Activated naive CD4-positive, alpha-beta T cell treated with anti-CD3 and anti-CD28 coated beads, Interleukin-2, amount 10 ng/mL, durations not matched to agents 7 days and 5 days (primary cell): Measurements from ENCODE around the gene CERS6.
"Not testable (repeated sequence)": the region's sequence is repeated elsewhere in the genome, so short reads cannot be mapped to it uniquely, and the experiment has no call there.

Experiments used
- CTCF ChIA-PET: fragments of 350-600 bp; sonication (Branson Sonifier 250); formaldehyde crosslinking; loops from one replicate; lab custom pipeline; 2021; ENCODE audit warnings: antibody characterized with exemption; lab: Charles Lee
- DNase-seq: peaks from one replicate; pipeline ENCODE4 v3.0.0-alpha.2; 2020
- H3K27ac Mint-ChIP-seq: one replicate; pipeline ENCODE4 v1.8.0; 2021; ENCODE audit warnings: mild to moderate bottlenecking, moderate library complexity, mixed read lengths
- H3K27me3 Mint-ChIP-seq: one replicate; pipeline ENCODE4 v1.8.0; 2021; ENCODE audit warnings: mild to moderate bottlenecking, mixed read lengths
- H3K36me3 Mint-ChIP-seq: one replicate; pipeline ENCODE4 v1.8.0; 2021; ENCODE audit warnings: mixed read lengths
- H3K4me1 Mint-ChIP-seq: one replicate; pipeline ENCODE4 v1.8.0; 2021; ENCODE audit warnings: mixed read lengths
- H3K4me3 Mint-ChIP-seq: one replicate; pipeline ENCODE4 v1.8.0; 2021; ENCODE audit warnings: mild to moderate bottlenecking, moderate library complexity, mixed read lengths
- H3K9me3 Mint-ChIP-seq: one replicate; pipeline ENCODE4 v1.8.0; 2021; ENCODE audit warnings: mixed read lengths

The CERS6 gene

DNA sequence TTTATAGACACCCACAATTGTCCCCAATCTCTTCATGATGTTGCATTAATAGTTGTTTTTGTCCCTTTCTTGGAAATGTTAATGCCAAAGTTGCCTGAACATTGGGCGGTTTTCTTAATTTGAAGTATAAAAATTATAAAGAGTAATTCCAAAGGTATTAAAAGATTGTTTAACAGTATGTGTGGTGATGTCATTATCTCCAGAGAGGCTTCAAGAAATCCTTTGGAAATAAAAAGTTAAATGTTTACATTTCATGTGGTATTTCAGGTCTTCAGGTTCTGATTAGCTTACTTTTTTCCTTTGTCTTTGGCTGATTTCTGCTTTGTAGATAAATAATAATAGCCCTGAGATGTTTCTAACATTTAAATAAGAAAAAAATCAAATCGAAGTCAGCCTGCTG lies 317.1 kb downstream of the CERS6 start:
- H3K27me3 Mint-ChIP-seq: no peaks in the 10 kb centered on the region
- CTCF ChIA-PET: interaction anchor here (1.3 to 2.4 kb wide), 4 partner anchors 11 to 406 kb away, joined by 3 to 7 read pairs (median 4); partner anchors contain the start of gene NOSTRIN
- no peak overlapping the region for H3K4me3 Mint-ChIP-seq
- peaks cover 10% of the 10 kb centered on the region for H3K36me3 Mint-ChIP-seq
- H3K27ac Mint-ChIP-seq: no peak overlapping the region
- DNase-seq: no peak
- H3K9me3 Mint-ChIP-seq: peaks cover 2% of the 10 kb centered on the region
- H3K4me1 Mint-ChIP-seq: no peaks in the 10 kb centered on the region

DNA sequence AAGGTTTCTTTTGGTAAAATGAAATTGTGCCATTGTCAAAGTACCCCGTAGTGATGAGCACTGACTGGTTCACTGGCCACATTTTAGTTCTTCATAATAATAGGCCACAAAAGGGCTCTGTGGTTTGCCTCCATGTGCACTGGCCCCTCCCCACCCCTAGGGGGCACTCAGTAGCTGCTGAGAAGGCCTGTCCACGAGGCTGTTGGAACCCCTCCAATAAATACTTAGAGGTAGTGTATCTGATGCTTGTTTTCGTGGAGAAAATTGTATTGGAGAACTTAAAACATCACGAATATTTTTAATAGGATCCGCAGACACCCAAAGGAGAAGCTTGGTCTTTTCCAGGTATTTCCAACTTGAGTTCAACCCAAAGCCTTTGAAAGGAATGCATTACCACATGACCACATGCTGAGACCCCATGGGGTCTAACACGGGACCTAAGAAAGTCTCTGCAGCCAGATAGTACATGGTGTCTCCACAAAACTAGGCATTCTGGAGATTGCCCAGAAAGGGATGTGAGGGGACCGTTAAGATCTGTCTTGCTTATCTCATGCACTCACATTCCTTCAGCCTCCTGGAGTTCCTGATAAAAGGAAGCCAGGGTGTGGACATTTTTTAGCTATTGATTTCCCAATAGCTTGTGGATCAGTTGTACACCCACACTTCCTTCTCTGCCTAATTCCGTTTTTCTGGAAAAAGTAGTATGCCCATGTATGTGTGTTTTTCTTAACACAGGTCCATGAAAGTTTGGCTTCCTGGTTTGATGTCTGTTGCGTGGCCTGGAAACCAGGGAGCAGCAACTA lies 317.8 kb downstream of the CERS6 start:
- Mint-ChIP-seq H3K9me3 (peaks cover 2% of the 10 kb centered on the region), H3K4me1 (no peaks in the 10 kb centered on the region), H3K27me3 (no peaks in the 10 kb centered on the region), H3K27ac (no peak overlapping the region), H3K4me3 (no peak overlapping the region), H3K36me3 (peaks cover 10% of the 10 kb centered on the region)
- CTCF ChIA-PET: interaction anchor here (1.1 to 2.4 kb wide), 7 partner anchors 11 to 427 kb away, joined by 3 to 7 read pairs (median 3); partner anchors contain the start of gene NOSTRIN
- peak; percentile 56 for DNase-seq

DNA sequence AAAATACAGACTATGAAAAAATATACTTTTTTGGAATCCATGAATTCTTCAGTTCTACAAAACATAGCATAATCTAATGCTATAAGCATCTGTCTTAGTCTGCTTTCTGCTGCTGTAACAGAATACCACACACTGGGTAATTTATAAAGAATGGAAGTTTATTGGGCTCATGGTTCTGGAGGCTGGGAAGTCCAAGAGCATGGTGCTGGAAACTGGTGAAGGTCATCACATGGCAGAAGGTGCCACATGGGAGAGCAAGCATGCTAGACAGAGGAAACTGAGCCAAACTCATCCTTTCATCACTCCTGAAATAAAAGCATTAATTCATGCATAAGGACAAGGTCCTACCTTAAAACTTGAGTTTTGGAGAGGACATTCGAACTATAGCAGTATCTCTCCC lies 319.8 kb downstream of the CERS6 start:
- Mint-ChIP-seq H3K9me3 (peaks cover 2% of the 10 kb centered on the region), H3K4me3 (no peak overlapping the region), H3K4me1 (no peaks in the 10 kb centered on the region), H3K36me3 (peaks cover 3% of the 10 kb centered on the region), H3K27me3 (no peaks in the 10 kb centered on the region), H3K27ac (no peak overlapping the region)
- CTCF ChIA-PET: no interaction called here
- DNase-seq: no peak

DNA sequence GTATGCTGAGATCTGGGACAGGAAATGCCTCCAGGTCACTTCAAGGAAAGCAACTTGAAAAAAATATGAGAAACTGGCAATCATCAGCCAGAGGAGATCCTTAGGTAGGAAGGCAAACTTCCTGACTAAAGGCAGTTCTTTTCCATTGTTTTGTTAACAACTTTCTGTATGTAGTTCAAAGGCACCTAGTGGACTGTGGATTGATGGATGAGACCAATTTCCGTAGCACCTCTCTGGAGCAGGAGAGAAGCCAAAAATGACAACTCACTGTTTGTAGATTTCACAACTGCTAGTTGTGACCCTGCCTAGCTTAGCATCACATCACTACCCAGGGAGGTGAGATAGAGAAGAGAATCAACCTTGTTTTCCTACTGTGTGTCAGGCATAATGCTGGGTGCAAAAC lies 324.6 kb downstream of the CERS6 start:
- CTCF ChIA-PET: no interaction called here
- no peaks in the 10 kb centered on the region for H3K27me3 Mint-ChIP-seq
- H3K36me3 Mint-ChIP-seq: peaks cover 1% of the 10 kb centered on the region
- H3K4me1 Mint-ChIP-seq: no peaks in the 10 kb centered on the region
- H3K27ac Mint-ChIP-seq: no peak overlapping the region
- no peak for DNase-seq
- no peak overlapping the region for H3K4me3 Mint-ChIP-seq
- peaks cover 2% of the 10 kb centered on the region for H3K9me3 Mint-ChIP-seq

DNA sequence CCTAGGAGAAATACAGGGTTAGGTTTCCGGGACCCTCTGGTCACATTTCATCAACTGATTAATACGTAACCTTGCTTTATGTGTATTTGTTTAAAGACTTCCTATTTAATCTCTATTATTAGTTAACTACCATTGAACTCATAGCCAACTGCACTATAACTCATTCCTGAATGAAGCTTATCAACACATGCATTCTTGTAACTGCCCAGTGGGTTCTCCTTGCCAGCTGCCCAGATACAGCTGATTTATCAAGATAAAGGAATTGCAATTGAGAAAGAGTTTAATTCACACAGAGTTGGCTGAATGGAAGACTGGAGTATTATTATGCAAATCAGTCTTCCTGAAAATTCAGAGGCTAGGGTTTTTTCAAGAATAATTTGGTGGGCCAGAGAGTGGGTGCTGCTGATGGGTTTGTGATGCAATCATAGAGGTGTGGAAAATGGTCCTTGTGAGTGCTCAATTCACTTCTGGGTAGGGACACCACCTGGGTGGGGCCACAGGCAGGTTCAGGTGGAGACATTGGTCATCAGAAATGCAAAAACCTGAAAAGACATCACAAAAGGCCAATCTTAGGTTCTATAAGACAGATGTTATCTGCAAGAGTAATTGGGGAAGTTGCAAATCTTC lies 325.2 kb downstream of the CERS6 start:
- Mint-ChIP-seq H3K36me3 (no peaks in the 10 kb centered on the region), H3K27me3 (no peaks in the 10 kb centered on the region), H3K4me1 (no peaks in the 10 kb centered on the region), H3K27ac (no peak overlapping the region), H3K9me3 (no peaks in the 10 kb centered on the region), H3K4me3 (no peak overlapping the region)
- CTCF ChIA-PET: no interaction called here
- no peak for DNase-seq

DNA sequence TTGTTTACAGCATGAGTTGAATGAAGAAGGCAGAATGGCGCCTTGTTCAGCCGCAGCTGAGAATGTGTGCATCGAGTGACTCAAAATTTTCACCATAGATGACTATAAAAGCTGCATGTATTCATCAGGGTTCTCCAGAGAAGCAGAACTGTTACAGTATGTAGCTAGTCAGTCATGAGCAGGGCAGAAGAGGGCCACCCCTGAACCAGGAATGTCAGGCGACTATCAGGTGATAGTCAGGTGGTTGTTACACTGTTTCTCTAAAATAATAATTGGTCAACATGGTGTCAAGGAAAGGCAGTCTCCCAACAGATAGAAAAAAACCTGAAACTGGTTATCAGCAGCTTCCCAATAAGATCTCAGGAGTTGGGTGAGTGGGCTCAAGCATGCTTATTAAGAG lies 326.2 kb downstream of the CERS6 start:
- Mint-ChIP-seq H3K9me3 (no peaks in the 10 kb centered on the region), H3K4me1 (no peaks in the 10 kb centered on the region), H3K4me3 (no peak overlapping the region), H3K36me3 (no peaks in the 10 kb centered on the region), H3K27me3 (no peaks in the 10 kb centered on the region), H3K27ac (no peak overlapping the region)
- CTCF ChIA-PET: interaction anchor here (0.6 kb wide), 1 partner anchor 8 kb away, joined by 6 read pairs; no protein-coding TSS in a partner anchor
- no peak for DNase-seq

DNA sequence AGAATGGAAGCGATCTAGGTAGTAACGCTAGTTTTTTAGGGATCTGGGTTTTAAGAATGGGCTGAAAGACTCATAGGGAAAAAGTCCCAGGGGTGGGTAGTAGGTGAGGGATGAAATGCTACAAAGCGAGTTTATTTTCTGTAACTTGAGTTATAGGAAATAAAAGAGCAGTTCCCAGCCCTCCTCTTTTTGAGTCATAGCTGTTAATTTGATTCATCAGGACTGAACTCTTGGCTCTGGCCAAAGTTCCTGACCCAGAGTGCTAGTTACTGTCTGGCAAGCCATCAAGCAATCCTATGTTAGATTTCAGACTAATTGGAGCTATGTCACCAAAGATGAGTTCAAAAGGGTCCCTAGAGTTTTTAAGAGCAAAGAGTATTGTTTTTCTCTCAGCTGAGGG lies 328.9 kb downstream of the CERS6 start:
- Mint-ChIP-seq H3K36me3 (no peaks in the 10 kb centered on the region), H3K9me3 (no peaks in the 10 kb centered on the region), H3K4me3 (no peak overlapping the region), H3K4me1 (no peaks in the 10 kb centered on the region), H3K27ac (no peak overlapping the region), H3K27me3 (no peaks in the 10 kb centered on the region)
- DNase-seq: no peak
- CTCF ChIA-PET: interaction anchor here (1.3 kb wide), 1 partner anchor 11 kb away, joined by 5 read pairs; no protein-coding TSS in a partner anchor

DNA sequence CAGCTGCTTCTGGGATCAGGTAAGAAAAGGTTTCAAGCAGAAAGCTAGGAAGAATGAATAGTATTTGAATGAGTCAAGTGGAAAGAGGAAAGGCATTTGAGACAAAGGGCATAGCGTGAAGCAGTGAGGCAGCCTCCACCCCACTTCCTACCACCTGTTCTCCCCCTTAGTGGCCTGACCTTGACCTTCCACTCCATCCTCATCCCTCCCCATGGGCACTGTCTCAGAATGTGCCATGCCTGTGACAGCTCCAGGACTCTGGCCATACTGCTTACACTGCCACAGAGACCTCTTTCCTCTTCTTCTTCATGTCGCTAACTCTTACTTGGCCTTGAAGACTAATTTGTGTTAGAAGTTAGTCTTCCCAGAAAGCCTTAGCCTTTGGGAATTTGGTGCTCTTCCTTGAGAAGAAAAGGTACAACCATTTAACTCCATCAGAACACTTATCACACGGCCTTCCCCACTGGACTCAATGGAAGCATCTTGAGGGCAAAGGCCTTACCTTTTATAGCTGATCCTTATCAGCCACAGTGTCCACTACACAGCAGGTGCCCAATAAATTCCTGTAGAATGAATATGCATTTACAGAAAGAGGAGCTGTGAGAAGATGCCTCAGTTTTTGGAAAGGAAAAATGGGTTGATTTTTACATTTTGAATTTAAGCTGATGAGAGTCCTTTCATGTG lies 331.2 kb downstream of the CERS6 start:
- CTCF ChIA-PET: no interaction called here
- no peak overlapping the region for H3K27ac Mint-ChIP-seq
- DNase-seq: no peak
- H3K4me3 Mint-ChIP-seq: no peak overlapping the region
- no peaks in the 10 kb centered on the region for H3K4me1 Mint-ChIP-seq
- H3K36me3 Mint-ChIP-seq: no peaks in the 10 kb centered on the region
- H3K27me3 Mint-ChIP-seq: no peaks in the 10 kb centered on the region
- H3K9me3 Mint-ChIP-seq: no peaks in the 10 kb centered on the region

DNA sequence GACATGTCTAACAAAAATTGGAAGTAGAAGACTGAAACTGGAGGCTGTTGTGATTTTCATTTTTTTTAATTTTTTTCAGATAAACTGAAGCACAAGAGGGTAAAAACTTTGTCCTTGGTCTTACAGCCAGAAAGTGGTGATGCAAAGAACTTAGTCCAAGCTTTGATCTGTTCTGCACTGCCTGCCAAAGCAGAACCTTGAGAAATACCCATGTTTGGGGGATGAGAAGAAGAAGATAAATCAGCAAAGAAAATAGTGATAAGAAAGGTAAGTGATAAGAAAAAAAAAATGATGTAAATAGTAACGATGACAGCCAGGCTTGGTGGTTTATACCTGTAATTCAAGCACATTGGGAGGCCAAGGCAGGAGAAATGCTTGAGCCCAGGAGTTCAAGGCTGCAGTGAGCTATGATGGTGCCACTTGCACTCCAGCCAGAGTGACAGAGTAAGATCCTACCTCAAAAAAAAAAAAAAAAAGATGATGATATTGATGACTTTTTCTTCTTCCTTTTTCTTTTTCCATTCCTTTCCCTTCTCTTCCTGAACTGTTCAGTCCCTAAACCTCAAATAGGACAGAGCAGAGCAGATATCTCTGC lies 331.8 kb downstream of the CERS6 start:
- H3K27ac Mint-ChIP-seq: no peak overlapping the region

DNA sequence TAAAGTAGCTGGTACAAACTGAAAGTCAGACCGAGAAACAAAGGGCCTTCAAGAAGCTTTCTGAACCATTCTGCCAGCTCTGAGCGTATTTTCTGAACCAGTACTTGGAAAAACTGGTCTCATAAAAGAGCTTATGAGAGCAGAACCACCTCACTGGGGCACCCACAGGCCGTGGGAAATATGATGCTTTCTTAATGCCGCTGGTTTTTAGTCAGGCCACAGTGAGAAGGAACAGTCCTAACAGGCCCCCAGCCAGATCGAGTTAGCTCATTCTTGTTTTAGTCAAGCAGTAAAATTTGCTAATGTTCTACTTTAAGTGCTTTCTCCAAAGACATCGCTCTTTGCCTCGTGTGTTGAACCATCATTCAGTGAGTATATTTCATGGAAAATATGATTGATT lies 333.7 kb downstream of the CERS6 start:
- Mint-ChIP-seq H3K36me3 (no peaks in the 10 kb centered on the region), H3K27ac (no peak overlapping the region), H3K4me1 (no peaks in the 10 kb centered on the region), H3K4me3 (no peak overlapping the region), H3K9me3 (no peaks in the 10 kb centered on the region), H3K27me3 (no peaks in the 10 kb centered on the region)
- CTCF ChIA-PET: no interaction called here
- no peak for DNase-seq

More for the DNA sequence above, 331.8 kb downstream of the CERS6 start:
- H3K4me1 Mint-ChIP-seq: no peaks in the 10 kb centered on the region
- no peaks in the 10 kb centered on the region for H3K9me3 Mint-ChIP-seq
- H3K27me3 Mint-ChIP-seq: no peaks in the 10 kb centered on the region
- H3K36me3 Mint-ChIP-seq: no peaks in the 10 kb centered on the region
- DNase-seq: no peak
- no peak overlapping the region for H3K4me3 Mint-ChIP-seq
- CTCF ChIA-PET: no interaction called here

DNA sequence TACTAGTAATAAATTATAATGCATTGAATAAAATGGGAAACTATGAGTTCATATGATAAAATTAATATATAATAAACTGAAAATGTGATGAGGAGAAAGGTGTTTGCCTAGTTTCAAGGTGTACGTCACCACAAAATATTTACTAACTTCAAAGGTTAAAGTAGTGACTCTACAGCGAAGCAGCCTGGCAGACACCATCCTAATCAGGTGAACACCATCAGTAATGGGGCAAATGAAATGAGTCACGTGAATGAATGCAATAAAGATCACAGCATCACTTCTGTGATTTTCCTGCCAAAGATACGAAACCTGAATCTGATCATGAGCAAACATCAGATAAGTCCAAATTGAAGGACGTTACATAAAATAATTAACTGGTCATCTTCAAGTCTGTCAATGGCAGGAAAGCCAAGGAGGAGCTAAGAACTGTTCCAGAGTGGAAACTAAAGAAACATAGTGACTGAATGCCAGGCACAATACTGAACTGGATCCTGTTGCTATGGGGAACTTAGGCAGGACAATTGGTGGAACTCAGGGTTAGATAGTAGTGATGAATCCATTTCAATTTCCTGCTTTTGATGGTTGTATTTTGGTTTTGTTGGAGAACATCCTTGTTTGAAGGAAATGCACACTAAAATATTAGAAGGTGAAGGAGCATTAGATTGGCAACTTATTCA lies 334.3 kb downstream of the CERS6 start:
- CTCF ChIA-PET: no interaction called here
- Mint-ChIP-seq H3K36me3 (no peaks in the 10 kb centered on the region), H3K9me3 (no peaks in the 10 kb centered on the region), H3K27ac (no peak overlapping the region), H3K4me1 (no peaks in the 10 kb centered on the region), H3K4me3 (no peak overlapping the region), H3K27me3 (no peaks in the 10 kb centered on the region)
- no peak for DNase-seq

DNA sequence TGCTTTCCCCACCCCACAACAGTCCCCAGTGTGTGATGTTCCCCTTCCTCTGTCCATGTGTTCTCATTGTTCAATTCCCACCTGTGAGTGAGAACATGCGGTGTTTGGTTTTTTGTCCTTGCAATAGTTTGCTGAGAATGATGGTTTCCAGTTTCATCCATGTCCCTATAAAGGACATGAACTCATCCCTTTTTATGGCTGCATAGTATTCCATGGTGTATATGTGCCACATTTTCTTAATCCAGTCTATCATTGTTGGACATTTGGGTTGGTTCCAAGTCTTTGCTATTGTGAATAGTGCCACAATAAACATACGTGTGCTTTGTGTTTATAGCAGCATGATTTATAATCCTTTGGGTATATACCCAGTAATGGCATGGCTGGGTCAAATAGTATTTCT lies 335.1 kb downstream of the CERS6 start:
- H3K36me3 Mint-ChIP-seq, DNase-seq, H3K27me3 Mint-ChIP-seq, H3K9me3 Mint-ChIP-seq, CTCF ChIA-PET, H3K4me1 Mint-ChIP-seq, H3K27ac Mint-ChIP-seq, H3K4me3 Mint-ChIP-seq: not testable (repeated sequence)

DNA sequence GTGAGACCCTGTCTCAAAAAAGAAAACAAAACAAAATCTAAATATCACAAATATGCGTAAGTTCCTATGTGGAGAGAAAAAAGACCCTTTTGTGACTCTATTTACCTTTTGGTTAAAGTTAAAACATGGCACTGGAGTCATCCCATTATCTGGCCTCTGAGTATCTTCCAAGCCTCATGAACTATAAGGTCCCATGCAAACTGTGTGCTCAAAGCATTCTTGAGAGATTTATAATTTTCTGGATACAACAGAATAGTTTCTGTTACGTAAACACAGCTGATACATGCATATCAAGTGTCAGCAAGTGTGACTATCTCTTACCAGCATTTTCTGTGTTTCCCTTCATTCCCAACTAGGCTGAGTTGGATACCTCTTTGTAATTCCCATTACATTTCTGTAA lies 337.5 kb downstream of the CERS6 start:
- Mint-ChIP-seq H3K4me1 (no peaks in the 10 kb centered on the region), H3K9me3 (no peaks in the 10 kb centered on the region), H3K27ac (no peak overlapping the region), H3K36me3 (no peaks in the 10 kb centered on the region), H3K4me3 (no peak overlapping the region), H3K27me3 (no peaks in the 10 kb centered on the region)
- DNase-seq: no peak
- CTCF ChIA-PET: no interaction called here

DNA sequence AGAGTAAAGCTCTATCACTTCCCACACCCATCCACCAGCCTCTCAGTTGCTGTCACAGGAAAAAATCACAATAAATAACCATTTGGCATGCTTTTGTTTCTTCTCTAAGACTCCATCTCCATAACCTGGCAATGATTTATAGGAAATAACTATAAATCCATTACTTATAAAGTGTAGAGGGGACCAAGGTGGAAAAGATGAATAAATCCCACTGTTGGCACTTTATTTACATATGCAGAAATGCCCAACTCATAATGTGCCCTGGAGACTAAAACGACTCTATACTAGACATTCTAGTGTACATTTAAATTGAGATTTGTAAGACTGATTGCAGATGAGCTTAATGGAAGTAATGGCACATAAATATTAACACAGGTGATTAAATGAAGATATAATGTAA lies 338.9 kb downstream of the CERS6 start:
- Mint-ChIP-seq H3K4me1 (no peaks in the 10 kb centered on the region), H3K27me3 (no peaks in the 10 kb centered on the region), H3K36me3 (no peaks in the 10 kb centered on the region), H3K27ac (no peak overlapping the region), H3K9me3 (no peaks in the 10 kb centered on the region), H3K4me3 (no peak overlapping the region)
- no peak for DNase-seq
- CTCF ChIA-PET: no interaction called here
